NB4 (cell line): Measurements from ENCODE around the gene TPO.

Experiments
- DNase-seq: peaks from one replicate; pipeline ENCODE4 v3.0.0; 2010; ENCODE audit warnings: low read depth
- H3K4me3 ChIP-seq: one replicate; pipeline ENCODE4 v1.5.1; 2011; ENCODE audit warnings: mild to moderate bottlenecking, low read depth, low read length, moderate library complexity
- CTCF ChIP-seq: IDR thresholded peaks from one replicate; pipeline ENCODE4 v1.5.1; 2012; ENCODE audit warnings: low read depth, low read length
- MAX ChIP-seq: IDR thresholded peaks from 2 replicates; pipeline ENCODE4 v1.6.1; 2011; ENCODE audit warnings: low read depth, low read length
- MYC ChIP-seq: IDR thresholded peaks from 2 replicates; pipeline ENCODE4 v1.6.1; 2011; ENCODE audit warnings: low read depth, low read length
- POLR2A ChIP-seq: IDR thresholded peaks from 2 replicates; pipeline ENCODE4 v1.6.1; 2011; ENCODE audit warnings: mild to moderate bottlenecking; ENCODE audit not compliant: insufficient read length; ENCODE audit errors: extremely low read depth

TPO gene

GRCh38 chr2:1505031-1505441 is 91.8 kb downstream of the TPO start:
- no peak overlapping the region for H3K4me3 ChIP-seq
- DNase-seq = no peak
- TF ChIP-seq CTCF = no peak

- TF ChIP-seq CTCF = no peak
- TF ChIP-seq POLR2A = no peak
- no peak for TF ChIP-seq MAX
- TF ChIP-seq MYC = no peak
- H3K4me3 ChIP-seq = no peak overlapping the region
- DNase-seq = no peak
Observed at GRCh38 chr2:1509271-1510065, 96.2 kb downstream of the TPO start.

- no peak for DNase-seq
- TF ChIP-seq MYC (no peak), MAX (no peak), CTCF (no peak), POLR2A (no peak)
- H3K4me3 ChIP-seq = no peak overlapping the region
Observed at GRCh38 chr2:1510176-1510575, 96.9 kb downstream of the TPO start.

- H3K4me3 ChIP-seq = no peak overlapping the region
- DNase-seq = no peak
- TF ChIP-seq CTCF (no peak), MYC (no peak), POLR2A (no peak), MAX (no peak)
Observed at GRCh38 chr2:1511455-1511854, 98.2 kb downstream of the TPO start.

GRCh38 chr2:1512321-1513289 is 99.3 kb downstream of the TPO start:
- TF ChIP-seq MAX (no peak), MYC (no peak), POLR2A (no peak), CTCF (no peak)
- no peak for DNase-seq
- no peak overlapping the region for H3K4me3 ChIP-seq
